ENCODE results near the gene CIB2.

- TF ChIP-seq CTCF (conservative IDR thresholded peaks at IDR 0.05) (no peak), EZH2 (IDR thresholded peaks at IDR 0.05; ENCODE audit: low read depth) (no peak)
Measured at GRCh38 chr15:78175330-78175729, 44.1 kb upstream of the CIB2 start.

Measured in PC-9 (cell line).